ENCODE measurements around the gene SRM. TPM values are rescaled to one million over a fixed set of nuclear protein-coding genes. Genes with fewer than 3 reads are reported as not detected.

Gene SRM
- 100 to 1,000 TPM in 1 of 2 donors, 10 to 100 TPM in 1; 67.1 to 123 TPM for total RNA-seq
- polyA plus RNA-seq (ENCODE audit: insufficient read length in 6 of 6) = 10 to 100 TPM; 35.2 to 78.7 (median 48.3) TPM
- long read RNA-seq, donor 1, transcript SRM-201 (8 exons, 1,266 nt) = major isoform, 43 of 79 reads
- long read RNA-seq, donor 1, partial matches to known transcripts = 33 of 79 reads
- long read RNA-seq, donor 1, other reads (novel, unspliced or antisense) = 0 of 79 reads
- long read RNA-seq, donor 2, transcript SRM-201 (8 exons, 1,266 nt) = major isoform, 35 of 72 reads
- long read RNA-seq, donor 2, partial matches to known transcripts = 33 of 72 reads
- long read RNA-seq, donor 2, other reads (novel, unspliced or antisense) = 0 of 72 reads
- long read RNA-seq, donor 3, transcript SRM-201 (8 exons, 1,266 nt) = major isoform, 38 of 40 reads
- long read RNA-seq, donor 3, partial matches to known transcripts = 0 of 40 reads
- long read RNA-seq, donor 3, other reads (novel, unspliced or antisense) = 0 of 40 reads
- long read RNA-seq, donor 4, transcript SRM-201 (8 exons, 1,266 nt) = major isoform, 19 of 35 reads
- long read RNA-seq, donor 4, partial matches to known transcripts = 12 of 35 reads
- long read RNA-seq, donor 4, other reads (novel, unspliced or antisense) = 4 of 35 reads
- long read RNA-seq, donor 5, transcript SRM-201 (8 exons, 1,266 nt) = major isoform, 30 of 55 reads
- long read RNA-seq, donor 5, partial matches to known transcripts = 23 of 55 reads
- long read RNA-seq, donor 5, other reads (novel, unspliced or antisense) = 0 of 55 reads
- long read RNA-seq, donor 6, transcript SRM-201 (8 exons, 1,266 nt) = major isoform, 22 of 33 reads
- long read RNA-seq, donor 6, partial matches to known transcripts = 10 of 33 reads
- long read RNA-seq, donor 6, other reads (novel, unspliced or antisense) = 0 of 33 reads
- long read RNA-seq, donor 7, transcript SRM-201 (8 exons, 1,266 nt) = major isoform, 5 of 6 reads
- long read RNA-seq, donor 7, partial matches to known transcripts = 0 of 6 reads
- long read RNA-seq, donor 7, other reads (novel, unspliced or antisense) = 0 of 6 reads
- long read RNA-seq, donor 8, transcript SRM-201 (8 exons, 1,266 nt) = major isoform, 49 of 77 reads
- long read RNA-seq, donor 8, partial matches to known transcripts = 27 of 77 reads
- long read RNA-seq, donor 8, other reads (novel, unspliced or antisense) = 0 of 77 reads
- long read RNA-seq, donor 9, partial matches to known transcripts = 0 of 1 reads
- long read RNA-seq, donor 9, other reads (novel, unspliced or antisense) = 0 of 1 reads
- long read RNA-seq, donor 10, transcript SRM-201 (8 exons, 1,266 nt) = major isoform, 300 of 315 reads
- long read RNA-seq, donor 10, partial matches to known transcripts = 8 of 315 reads
- long read RNA-seq, donor 10, other reads (novel, unspliced or antisense) = 7 of 315 reads
- long read RNA-seq, donor 11, transcript SRM-201 (8 exons, 1,266 nt) = major isoform, 70 of 119 reads
- long read RNA-seq, donor 11, partial matches to known transcripts = 44 of 119 reads
- long read RNA-seq, donor 11, other reads (novel, unspliced or antisense) = 0 of 119 reads
- long read RNA-seq, donor 12, transcript SRM-201 (8 exons, 1,266 nt) = major isoform, 26 of 42 reads
- long read RNA-seq, donor 12, partial matches to known transcripts = 15 of 42 reads
- long read RNA-seq, donor 12, other reads (novel, unspliced or antisense) = 0 of 42 reads

GRCh38 chr1:11059968-11060830, at the start of gene SRM:
Gene SRM (minus strand): TSS chr1:11060018. CDS start chr1:11059943, 75 bp downstream.
- intact Hi-C loops (cut with DNase I) = no loop called here
- ATAC-seq (peak; percentile 99), DNase-seq (peak; percentile 83 to 97 (median 92))
- TF ChIP-seq CTCF (IDR thresholded peaks at IDR 0.05) = peak; percentile 49 to 70
- H3K27ac ChIP-seq = peak within 1 kb of the TSS; percentile 55 to 71
- H3K4me3 ChIP-seq = peak within 1 kb of the TSS; percentile 93 to 95
- peaks cover 0 to 47% of the 10 kb centered on the region in 2 donors for H3K36me3 ChIP-seq
- no peaks in the 10 kb centered on the region for H3K9me3 ChIP-seq
- peaks cover 14 to 31% of the 10 kb centered on the region in 2 donors for H3K4me1 ChIP-seq
- H3K27me3 ChIP-seq = no peaks in the 10 kb centered on the region

- Histone ChIP-seq H3K4me1 (no peaks in the 10 kb centered on the region), H3K27ac (no peak overlapping the region), H3K36me3 (peaks cover 0 to 91% of the 10 kb centered on the region in 2 donors), H3K9me3 (no peaks in the 10 kb centered on the region), H3K4me3 (no peak overlapping the region), H3K27me3 (no peaks in the 10 kb centered on the region)
- ATAC-seq (no peak), DNase-seq (peak in 2 of 4 donors; percentile 46 to 52)
- intact Hi-C loops (cut with DNase I) = no loop called here
- no peak for TF ChIP-seq CTCF (IDR thresholded peaks at IDR 0.05)
Measured at GRCh38 chr1:11109047-11109760, 49.4 kb upstream of the SRM start.

GRCh38 chr1:11107599-11107998, 47.8 kb upstream of the SRM start:
- Histone ChIP-seq H3K27me3 (no peaks in the 10 kb centered on the region), H3K9me3 (no peaks in the 10 kb centered on the region), H3K4me3 (no peak overlapping the region), H3K4me1 (no peaks in the 10 kb centered on the region), H3K36me3 (peaks cover 0 to 75% of the 10 kb centered on the region in 2 donors), H3K27ac (no peak overlapping the region)
- no peak for ATAC-seq
- intact Hi-C loops (cut with DNase I) = no loop called here
- peak in 2 of 4 donors; percentile 19 to 26 for DNase-seq
- no peak for TF ChIP-seq CTCF (IDR thresholded peaks at IDR 0.05)

All from left lung (tissue), 14 donors.